Ascending aorta (tissue), 2 donors: ENCODE data around the gene USP28. TPM values are rescaled to one million over a fixed set of nuclear protein-coding genes. Genes with fewer than 3 reads are reported as not detected.

Experiments used
- DNase-seq, 2 donors: peaks; one replicate each; pipeline ENCODE4 v3.0.0-alpha.2; 2019; ENCODE audit warnings: low spot score in 2 of 2
- H3K27ac ChIP-seq, 2 donors: fragments of 200-600 bp; sonication (generic); one replicate each; pipeline ENCODE4 v1.5.1; 2016 to 2017; ENCODE audit warnings: mild to moderate bottlenecking in 1 of 2
- H3K27me3 ChIP-seq: fragments of 200-600 bp; sonication (generic); one replicate; pipeline ENCODE4 v1.5.1; 2017
- H3K36me3 ChIP-seq, 2 donors: fragments of 200-600 bp; sonication (generic); one replicate each; pipeline ENCODE4 v1.5.1; 2016
- H3K4me1 ChIP-seq, 2 donors: fragments of 200-600 bp; sonication (generic); one replicate each; pipeline ENCODE4 v1.5.1; 2016 to 2017; ENCODE audit warnings: mild to moderate bottlenecking in 1 of 2
- H3K4me3 ChIP-seq, 2 donors: fragments of 200-600 bp; sonication (generic); one replicate each; pipeline ENCODE4 v1.5.1; 2016 to 2017; ENCODE audit warnings: mild to moderate bottlenecking in 1 of 2
- H3K9me3 ChIP-seq, 2 donors: fragments of 200-600 bp; sonication (generic); one replicate each; pipeline ENCODE4 v1.5.1; 2016
- CTCF ChIP-seq, 3 experiments: fragments of 200-600 bp in 2 of 3; fragments of 450-650 bp in 1 of 3; sonication (generic) in 2 of 3; IDR thresholded peaks; one replicate each; pipeline ENCODE4 v1.5.1; 2016 to 2019; ENCODE audit warnings: antibody characterized with exemption in 3 of 3, mild to moderate bottlenecking in 1 of 3, moderate library complexity in 1 of 3
- intact Hi-C: fragments of 100-400 bp; cut with DNase I; formaldehyde crosslinking; loops from one replicate; pipeline ENCODE4 v1.15.1; 2023
- total RNA-seq: library from RNA; depleted of rRNA; stranded (reverse); fragments of >200 nt; gene quantifications from one replicate; pipeline ENCODE4 v1.1.0, GENCODE V29; 2016

The USP28 gene
- total RNA-seq, 1 donor from 2014 or later, result 2.9 TPM

GRCh38 chr11:113856966-113857759, 18.2 kb downstream of the USP28 start:
- Histone ChIP-seq H3K36me3 (peaks cover 4 to 8% of the 10 kb centered on the region in 2 donors), H3K9me3 (no peaks in the 10 kb centered on the region), H3K27ac (no peak overlapping the region), H3K4me1 (no peaks in the 10 kb centered on the region), H3K27me3 (no peaks in the 10 kb centered on the region), H3K4me3 (no peak overlapping the region)
- intact Hi-C loops, result no loop called here
- no peak for DNase-seq
- TF ChIP-seq CTCF (IDR thresholded peaks at IDR 0.05), result no peak

- no peak for TF ChIP-seq CTCF (IDR thresholded peaks at IDR 0.05)
- Histone ChIP-seq H3K27ac (no peak overlapping the region), H3K4me3 (no peak overlapping the region), H3K4me1 (no peaks in the 10 kb centered on the region), H3K27me3 (no peaks in the 10 kb centered on the region), H3K36me3 (peaks cover 16% of the 10 kb centered on the region in 2 donors), H3K9me3 (no peaks in the 10 kb centered on the region)
- intact Hi-C loops, result no loop called here
- DNase-seq, result no peak
Measured at GRCh38 chr11:113855803-113856202, 19.6 kb downstream of the USP28 start.

- peaks cover 22 to 30% of the 10 kb centered on the region in 2 donors for H3K36me3 ChIP-seq
- intact Hi-C loops, result no loop called here
- H3K27ac ChIP-seq, result no peak overlapping the region
- no peaks in the 10 kb centered on the region for H3K9me3 ChIP-seq
- no peak for TF ChIP-seq CTCF (IDR thresholded peaks at IDR 0.05)
- H3K27me3 ChIP-seq, result no peaks in the 10 kb centered on the region
- DNase-seq, result no peak
- H3K4me1 ChIP-seq, result peaks cover 0 to 2% of the 10 kb centered on the region in 2 donors
- no peak overlapping the region for H3K4me3 ChIP-seq
Measured at GRCh38 chr11:113850188-113850587, 25.2 kb downstream of the USP28 start.

- DNase-seq, result no peak
- Histone ChIP-seq H3K27me3 (no peaks in the 10 kb centered on the region), H3K9me3 (no peaks in the 10 kb centered on the region), H3K27ac (no peak overlapping the region), H3K36me3 (peaks cover 22 to 30% of the 10 kb centered on the region in 2 donors), H3K4me1 (peaks cover 0 to 2% of the 10 kb centered on the region in 2 donors), H3K4me3 (no peak overlapping the region)
- intact Hi-C loops, result no loop called here
- no peak for TF ChIP-seq CTCF (IDR thresholded peaks at IDR 0.05)
Measured at GRCh38 chr11:113849713-113850112, 25.7 kb downstream of the USP28 start.

DNA sequence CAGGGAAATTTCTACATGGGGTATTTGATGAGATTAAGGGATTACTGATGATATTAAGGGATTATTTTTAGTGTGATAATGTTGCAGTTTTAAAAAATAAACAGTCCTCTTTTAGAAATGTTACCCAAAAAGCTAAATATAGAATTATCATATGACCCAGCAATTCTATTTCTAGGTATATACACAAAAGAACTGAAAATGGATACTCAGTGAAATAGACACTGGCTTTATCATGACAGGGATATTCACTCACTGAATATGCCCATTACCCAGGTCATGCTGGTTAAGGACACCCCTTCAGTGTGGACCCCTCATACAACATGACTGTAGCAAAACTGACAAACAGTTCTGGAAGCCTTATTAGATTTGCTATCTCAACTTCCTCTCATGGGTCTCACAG, 27.8 kb downstream of the USP28 start:
- no peak for DNase-seq
- H3K4me3 ChIP-seq, result no peak overlapping the region
- intact Hi-C loops, result no loop called here
- no peak overlapping the region for H3K27ac ChIP-seq
- H3K9me3 ChIP-seq, result no peaks in the 10 kb centered on the region
- peaks cover 0 to 2% of the 10 kb centered on the region in 2 donors for H3K4me1 ChIP-seq
- H3K27me3 ChIP-seq, result no peaks in the 10 kb centered on the region
- TF ChIP-seq CTCF (IDR thresholded peaks at IDR 0.05), result no peak
- H3K36me3 ChIP-seq, result peaks cover 17 to 30% of the 10 kb centered on the region in 2 donors
